Activated CD4-positive, alpha-beta T cell treated with anti-CD3 and anti-CD28 coated beads for 36 hours (primary cell): ENCODE results near the gene NGDN. TPM values are rescaled to one million over a fixed set of nuclear protein-coding genes. Genes with fewer than 3 reads are reported as not detected.

Experiments
- ATAC-seq: fragments of 200-7000 bp; cut with Tn5 transposase; one replicate; pipeline ENCODE4 v1.10.0; 2021; ENCODE audit warnings: mild to moderate bottlenecking, moderate library complexity
- CTCF ChIA-PET: fragments of 350-600 bp; sonication (Branson Sonifier 250); formaldehyde crosslinking; loops from one replicate; lab custom pipeline; 2021; ENCODE audit warnings: antibody characterized with exemption; lab: Charles Lee
- POLR2A ChIA-PET: fragments of 350-600 bp; sonication (Branson Sonifier 250); formaldehyde crosslinking; loops from one replicate; lab custom pipeline; 2021; ENCODE audit warnings: antibody characterized with exemption, inconsistent platforms; lab: Charles Lee
- DNase-seq: peaks from one replicate; pipeline ENCODE4 v3.0.0-alpha.2; 2020
- H3K27ac Mint-ChIP-seq: one replicate; pipeline ENCODE4 v1.8.0; 2021; ENCODE audit warnings: mixed read lengths
- H3K27me3 Mint-ChIP-seq: one replicate; pipeline ENCODE4 v1.8.0; 2021; ENCODE audit warnings: mixed read lengths
- H3K36me3 Mint-ChIP-seq: one replicate; pipeline ENCODE4 v1.8.0; 2021; ENCODE audit warnings: low read depth, mixed read lengths
- H3K4me1 Mint-ChIP-seq: one replicate; pipeline ENCODE4 v1.8.0; 2021; ENCODE audit warnings: mixed read lengths
- H3K4me3 Mint-ChIP-seq: one replicate; pipeline ENCODE4 v1.8.0; 2021; ENCODE audit warnings: mild to moderate bottlenecking, moderate library complexity, mixed read lengths
- H3K9me3 Mint-ChIP-seq: one replicate; pipeline ENCODE4 v1.8.0; 2021; ENCODE audit warnings: low read depth, mixed read lengths
- intact Hi-C, 2 experiments: fragments of 100-400 bp; cut with DNase I in 1 of 2; cut with micrococcal nuclease in 1 of 2; formaldehyde crosslinking; loops; one replicate each; pipeline versions ENCODE4 v1.14.2 to v1.15.1; 2022 to 2024; cut with DNase I, micrococcal nuclease
- total RNA-seq, 2 experiments: library from RNA; stranded (reverse); gene quantifications; one replicate each; pipeline ENCODE4 v1.2.3, GENCODE V29; 2021

Gene NGDN
- total RNA-seq, 2 experiments from 2014 or later = 53.0 to 57.8 TPM

- no peak for ATAC-seq
- ChIA-PET POLR2A (no interaction called here), CTCF (no interaction called here)
- Mint-ChIP-seq H3K4me3 (no peak overlapping the region), H3K4me1 (peaks cover 2% of the 10 kb centered on the region), H3K27me3 (no peaks in the 10 kb centered on the region), H3K27ac (no peak overlapping the region), H3K9me3 (no peaks in the 10 kb centered on the region), H3K36me3 (no peaks in the 10 kb centered on the region)
- DNase-seq = no peak
- intact Hi-C loops = no loop called here
Observed at GRCh38 chr14:23441076-23441475, 28.4 kb upstream of the NGDN start.

- no peaks in the 10 kb centered on the region for H3K27me3 Mint-ChIP-seq
- intact Hi-C loops = no loop called here
- ATAC-seq = no peak
- no peak for DNase-seq
- H3K36me3 Mint-ChIP-seq = no peaks in the 10 kb centered on the region
- POLR2A ChIA-PET = no interaction called here
- H3K27ac Mint-ChIP-seq = no peak overlapping the region
- CTCF ChIA-PET = no interaction called here
- peaks cover 6% of the 10 kb centered on the region for H3K4me1 Mint-ChIP-seq
- no peak overlapping the region for H3K4me3 Mint-ChIP-seq
- no peaks in the 10 kb centered on the region for H3K9me3 Mint-ChIP-seq
Observed at GRCh38 chr14:23442721-23443356, 26.7 kb upstream of the NGDN start.

- ChIA-PET POLR2A (no interaction called here), CTCF (no interaction called here)
- intact Hi-C loops = no loop called here
- H3K27ac Mint-ChIP-seq = no peak overlapping the region
- peaks cover 6% of the 10 kb centered on the region for H3K4me1 Mint-ChIP-seq
- H3K4me3 Mint-ChIP-seq = no peak overlapping the region
- no peaks in the 10 kb centered on the region for H3K27me3 Mint-ChIP-seq
- DNase-seq (no peak), ATAC-seq (no peak)
- H3K36me3 Mint-ChIP-seq = no peaks in the 10 kb centered on the region
- no peaks in the 10 kb centered on the region for H3K9me3 Mint-ChIP-seq
Observed at GRCh38 chr14:23443411-23443812, 26.1 kb upstream of the NGDN start.

- ChIA-PET CTCF (interaction anchor here (0.7 to 0.9 kb wide), 2 partner anchors 34 to 64 kb away, joined by 3 read pairs; no protein-coding TSS in a partner anchor), POLR2A (no interaction called here)
- ATAC-seq (no peak), DNase-seq (no peak)
- Mint-ChIP-seq H3K4me3 (no peak overlapping the region), H3K9me3 (no peaks in the 10 kb centered on the region), H3K36me3 (no peaks in the 10 kb centered on the region), H3K27ac (no peak overlapping the region), H3K4me1 (peaks cover 6% of the 10 kb centered on the region), H3K27me3 (no peaks in the 10 kb centered on the region)
- intact Hi-C loops = no loop called here
Observed at GRCh38 chr14:23443881-23444280, 25.6 kb upstream of the NGDN start.

- Mint-ChIP-seq H3K27me3 (no peaks in the 10 kb centered on the region), H3K9me3 (no peaks in the 10 kb centered on the region), H3K4me1 (peaks cover 6% of the 10 kb centered on the region), H3K27ac (no peak overlapping the region), H3K4me3 (no peak overlapping the region), H3K36me3 (no peaks in the 10 kb centered on the region)
- ChIA-PET POLR2A (no interaction called here), CTCF (interaction anchor here (0.7 to 0.9 kb wide), 2 partner anchors 34 to 64 kb away, joined by 3 read pairs; no protein-coding TSS in a partner anchor)
- DNase-seq = no peak
- intact Hi-C loops = no loop called here
- no peak for ATAC-seq
Observed at GRCh38 chr14:23444314-23444713, 25.2 kb upstream of the NGDN start.

- H3K27ac Mint-ChIP-seq = no peak overlapping the region
- DNase-seq (no peak), ATAC-seq (no peak)
- H3K4me1 Mint-ChIP-seq = peaks cover 6% of the 10 kb centered on the region
- ChIA-PET POLR2A (no interaction called here), CTCF (no interaction called here)
- no peak overlapping the region for H3K4me3 Mint-ChIP-seq
- intact Hi-C loops = no loop called here
- H3K27me3 Mint-ChIP-seq = no peaks in the 10 kb centered on the region
- no peaks in the 10 kb centered on the region for H3K36me3 Mint-ChIP-seq
- no peaks in the 10 kb centered on the region for H3K9me3 Mint-ChIP-seq
Observed at GRCh38 chr14:23445773-23446172, 23.7 kb upstream of the NGDN start.

GRCh38 chr14:23446291-23446851, 23.1 kb upstream of the NGDN start:
- Mint-ChIP-seq H3K27me3 (peaks cover 2% of the 10 kb centered on the region), H3K27ac (no peak overlapping the region), H3K4me3 (no peak overlapping the region), H3K4me1 (peaks cover 6% of the 10 kb centered on the region), H3K9me3 (no peaks in the 10 kb centered on the region), H3K36me3 (no peaks in the 10 kb centered on the region)
- intact Hi-C loops = no loop called here
- DNase-seq (no peak), ATAC-seq (no peak)
- POLR2A ChIA-PET = interaction anchor here (0.6 kb wide), 1 partner anchor 124 kb away, joined by 3 read pairs; no protein-coding TSS in a partner anchor
- CTCF ChIA-PET = interaction anchor here (0.6 to 1.3 kb wide), 2 partner anchors 23 to 66 kb away, joined by 3 to 4 read pairs; partner anchors contain the start of gene NGDN

GRCh38 chr14:23447361-23448350, 21.8 kb upstream of the NGDN start:
- ATAC-seq (peak; percentile 85), DNase-seq (no peak)
- ChIA-PET CTCF (interaction anchor here (0.6 to 2.2 kb wide), 4 partner anchors 9 to 67 kb away, joined by 3 to 6 read pairs (median 4); partner anchors contain the start of gene NGDN), POLR2A (interaction anchor here (0.5 kb wide), 1 partner anchor 108 kb away, joined by 3 read pairs; no protein-coding TSS in a partner anchor)
- Mint-ChIP-seq H3K36me3 (no peaks in the 10 kb centered on the region), H3K4me1 (peaks cover 6% of the 10 kb centered on the region), H3K4me3 (no peak overlapping the region), H3K9me3 (no peaks in the 10 kb centered on the region), H3K27ac (peak overlapping the region; percentile 79), H3K27me3 (peaks cover 2% of the 10 kb centered on the region)
- intact Hi-C loops = no loop called here

- intact Hi-C loops = no loop called here
- H3K9me3 Mint-ChIP-seq = no peaks in the 10 kb centered on the region
- no peaks in the 10 kb centered on the region for H3K36me3 Mint-ChIP-seq
- DNase-seq = no peak
- H3K27ac Mint-ChIP-seq = no peak overlapping the region
- no peak overlapping the region for H3K4me3 Mint-ChIP-seq
- ChIA-PET POLR2A (no interaction called here), CTCF (interaction anchor here (2.2 kb wide), 1 partner anchor 8 kb away, joined by 6 read pairs; no protein-coding TSS in a partner anchor)
- H3K27me3 Mint-ChIP-seq = peaks cover 10% of the 10 kb centered on the region
- ATAC-seq = no peak
- peaks cover 6% of the 10 kb centered on the region for H3K4me1 Mint-ChIP-seq
Observed at GRCh38 chr14:23449314-23449713, 20.2 kb upstream of the NGDN start.

GRCh38 chr14:23450379-23450778, 19.1 kb upstream of the NGDN start:
- DNase-seq (no peak), ATAC-seq (no peak)
- CTCF ChIA-PET = interaction anchor here (0.6 kb wide), 1 partner anchor 114 kb away, joined by 3 read pairs; no protein-coding TSS in a partner anchor
- no peaks in the 10 kb centered on the region for H3K9me3 Mint-ChIP-seq
- H3K27ac Mint-ChIP-seq = no peak overlapping the region
- POLR2A ChIA-PET = no interaction called here
- intact Hi-C loops = no loop called here
- H3K27me3 Mint-ChIP-seq = peaks cover 14% of the 10 kb centered on the region
- no peak overlapping the region for H3K4me3 Mint-ChIP-seq
- peaks cover 6% of the 10 kb centered on the region for H3K4me1 Mint-ChIP-seq
- no peaks in the 10 kb centered on the region for H3K36me3 Mint-ChIP-seq

GRCh38 chr14:23452237-23452636, 17.3 kb upstream of the NGDN start:
- H3K27me3 Mint-ChIP-seq = peaks cover 22% of the 10 kb centered on the region
- DNase-seq = no peak
- no peak overlapping the region for H3K27ac Mint-ChIP-seq
- no peaks in the 10 kb centered on the region for H3K9me3 Mint-ChIP-seq
- CTCF ChIA-PET = interaction anchor here (1.9 kb wide), 1 partner anchor 72 kb away, joined by 5 read pairs; no protein-coding TSS in a partner anchor
- no peak overlapping the region for H3K4me3 Mint-ChIP-seq
- intact Hi-C loops = no loop called here
- H3K36me3 Mint-ChIP-seq = no peaks in the 10 kb centered on the region
- H3K4me1 Mint-ChIP-seq = peaks cover 6% of the 10 kb centered on the region
- POLR2A ChIA-PET = no interaction called here
- no peak for ATAC-seq
